ENCODE data around the gene JMJD8.

Gene JMJD8

DNA sequence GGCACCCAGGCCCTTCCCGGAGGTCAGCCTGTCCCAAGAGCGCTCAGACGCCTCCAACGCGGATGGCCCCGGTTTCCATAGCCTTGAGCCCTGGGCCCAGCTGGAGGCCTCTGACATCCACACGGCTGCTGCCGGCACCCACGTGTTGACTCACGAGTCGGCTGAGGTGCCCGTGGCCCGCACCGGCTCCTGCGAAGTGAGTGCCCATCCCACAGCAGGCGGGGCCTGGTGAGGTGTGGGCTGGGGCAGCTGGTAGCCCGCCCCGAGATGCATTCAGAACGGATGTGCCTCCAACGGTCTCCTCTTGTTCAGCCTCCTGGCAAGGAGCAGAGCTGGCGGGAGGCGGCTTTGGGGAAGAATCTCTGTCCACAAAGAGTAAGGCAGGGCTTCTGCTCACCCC lies 32.3 kb downstream of the JMJD8 start:
- no peaks in the 10 kb centered on the region for H3K9me3 ChIP-seq (ENCODE audit: control insufficient read depth in 5 of 5, low read length in 5 of 5)
- no peaks in the 10 kb centered on the region for H3K27me3 ChIP-seq (ENCODE audit: control insufficient read depth in 5 of 5, insufficient read depth in 4 of 5, low read length in 5 of 5)
- H3K27ac ChIP-seq (ENCODE audit: low read depth, low read length), result no peak overlapping the region
- H3K4me3 ChIP-seq (ENCODE audit: low read depth in 1 of 5, low read length in 5 of 5), result no peak overlapping the region
- no peak overlapping the region for H3K9ac ChIP-seq (ENCODE audit: low read length in 5 of 5)
- H3K36me3 ChIP-seq (ENCODE audit: control insufficient read depth in 5 of 5, insufficient read depth in 5 of 5, low read length in 5 of 5), result peaks cover 0 to 23% (median 17%) of the 10 kb centered on the region in 5 donors
- peaks cover 0 to 38% (median 30%) of the 10 kb centered on the region in 5 donors for H3K4me1 ChIP-seq (ENCODE audit: control insufficient read depth in 5 of 5, insufficient read depth in 5 of 5, low read length in 5 of 5)

DNA sequence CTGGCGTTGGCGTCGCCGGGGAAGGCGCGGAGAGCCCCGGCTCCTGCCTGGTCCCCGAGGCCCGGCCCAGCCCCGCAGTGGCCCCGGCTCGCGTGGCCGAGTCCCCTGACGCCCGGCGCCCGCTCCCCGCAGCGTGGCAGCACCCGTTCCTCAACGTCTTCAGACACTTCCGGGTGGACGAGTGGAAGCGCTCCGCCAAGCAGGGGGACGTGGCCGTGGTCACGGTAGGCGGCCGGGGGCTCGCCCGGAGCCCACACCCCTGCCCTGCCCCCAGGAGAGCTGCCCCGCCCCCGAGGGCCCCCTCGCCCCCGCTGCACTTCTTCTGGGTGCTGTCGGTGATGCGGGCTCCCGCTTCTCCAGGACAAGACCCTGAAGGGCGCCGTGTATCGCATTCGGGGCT lies 34.5 kb downstream of the JMJD8 start:
- Histone ChIP-seq H3K9ac (ENCODE audit: low read length in 5 of 5) (peak overlapping the region in 4 of 5 donors; percentile 53 to 78 (median 69)), H3K36me3 (ENCODE audit: control insufficient read depth in 5 of 5, insufficient read depth in 5 of 5, low read length in 5 of 5) (peaks cover 0 to 10% (median 9%) of the 10 kb centered on the region in 5 donors), H3K9me3 (ENCODE audit: control insufficient read depth in 5 of 5, low read length in 5 of 5) (no peaks in the 10 kb centered on the region), H3K27me3 (ENCODE audit: control insufficient read depth in 5 of 5, insufficient read depth in 4 of 5, low read length in 5 of 5) (no peaks in the 10 kb centered on the region), H3K4me3 (ENCODE audit: low read depth in 1 of 5, low read length in 5 of 5) (peak overlapping the region in 4 of 5 donors; percentile 67 to 74 (median 70)), H3K27ac (ENCODE audit: low read depth, low read length) (no peak overlapping the region), H3K4me1 (ENCODE audit: control insufficient read depth in 5 of 5, insufficient read depth in 5 of 5, low read length in 5 of 5) (peaks cover 0 to 52% (median 44%) of the 10 kb centered on the region in 5 donors)

DNA sequence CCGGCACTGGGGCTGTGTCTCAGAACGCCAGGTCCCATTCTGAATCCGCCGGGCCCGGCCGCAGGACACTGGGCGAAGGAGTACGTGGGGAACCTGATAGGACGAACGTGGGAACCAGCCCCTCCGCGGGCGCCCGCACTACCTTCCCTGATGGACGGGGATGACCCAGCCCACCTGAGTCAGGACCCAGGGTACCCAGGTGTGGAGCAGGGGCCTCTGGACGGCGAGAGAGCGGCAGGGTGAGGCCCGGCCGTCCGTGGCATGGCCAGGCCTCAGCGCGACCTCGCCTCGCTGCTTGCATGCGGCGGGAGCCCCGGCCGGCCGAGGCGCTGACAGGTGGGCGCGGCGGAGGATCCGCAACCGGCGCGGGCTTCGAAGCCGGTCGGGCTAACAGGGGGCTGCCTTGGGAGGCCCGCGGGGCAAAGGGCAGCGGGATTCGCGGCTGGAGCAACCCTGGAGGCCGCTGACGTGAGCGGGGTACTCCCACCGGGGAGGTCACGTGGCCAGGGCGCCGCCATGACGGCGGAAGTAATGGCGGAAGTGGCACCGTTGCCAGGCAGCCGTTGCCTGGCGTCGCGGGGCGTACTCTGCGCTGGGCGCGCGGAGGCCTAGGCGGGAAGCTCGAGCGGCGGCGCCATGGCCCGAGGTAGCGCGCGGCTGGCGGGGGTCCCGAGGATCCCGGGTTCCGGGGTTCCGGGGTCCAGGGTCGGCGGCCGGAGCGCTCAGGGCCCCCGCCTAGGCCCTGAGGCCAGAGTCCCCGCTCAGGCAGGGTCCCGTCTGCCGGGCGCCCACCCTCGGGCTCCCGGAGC lies 35.1 kb downstream of the JMJD8 start, which contains the start of gene WDR90:
Gene WDR90, plus strand, starts transcription at position 585 of the 809 bp plus-strand sequence. Its CDS starts 52 bp downstream, at position 637.
- H3K4me1 ChIP-seq (ENCODE audit: control insufficient read depth in 5 of 5, insufficient read depth in 5 of 5, low read length in 5 of 5), result peaks cover 0 to 52% (median 44%) of the 10 kb centered on the region in 5 donors
- peaks cover 0 to 9% (median 8%) of the 10 kb centered on the region in 5 donors for H3K36me3 ChIP-seq (ENCODE audit: control insufficient read depth in 5 of 5, insufficient read depth in 5 of 5, low read length in 5 of 5)
- H3K27me3 ChIP-seq (ENCODE audit: control insufficient read depth in 5 of 5, insufficient read depth in 4 of 5, low read length in 5 of 5), result no peaks in the 10 kb centered on the region
- H3K4me3 ChIP-seq (ENCODE audit: low read depth in 1 of 5, low read length in 5 of 5), result peak within 1 kb of the TSS; percentile 67 to 74 (median 69)
- peak within 1 kb of the TSS; percentile 64 for H3K27ac ChIP-seq (ENCODE audit: low read depth, low read length)
- no peaks in the 10 kb centered on the region for H3K9me3 ChIP-seq (ENCODE audit: control insufficient read depth in 5 of 5, low read length in 5 of 5)
- peak within 1 kb of the TSS; percentile 62 to 81 (median 77) for H3K9ac ChIP-seq (ENCODE audit: low read length in 5 of 5)

DNA sequence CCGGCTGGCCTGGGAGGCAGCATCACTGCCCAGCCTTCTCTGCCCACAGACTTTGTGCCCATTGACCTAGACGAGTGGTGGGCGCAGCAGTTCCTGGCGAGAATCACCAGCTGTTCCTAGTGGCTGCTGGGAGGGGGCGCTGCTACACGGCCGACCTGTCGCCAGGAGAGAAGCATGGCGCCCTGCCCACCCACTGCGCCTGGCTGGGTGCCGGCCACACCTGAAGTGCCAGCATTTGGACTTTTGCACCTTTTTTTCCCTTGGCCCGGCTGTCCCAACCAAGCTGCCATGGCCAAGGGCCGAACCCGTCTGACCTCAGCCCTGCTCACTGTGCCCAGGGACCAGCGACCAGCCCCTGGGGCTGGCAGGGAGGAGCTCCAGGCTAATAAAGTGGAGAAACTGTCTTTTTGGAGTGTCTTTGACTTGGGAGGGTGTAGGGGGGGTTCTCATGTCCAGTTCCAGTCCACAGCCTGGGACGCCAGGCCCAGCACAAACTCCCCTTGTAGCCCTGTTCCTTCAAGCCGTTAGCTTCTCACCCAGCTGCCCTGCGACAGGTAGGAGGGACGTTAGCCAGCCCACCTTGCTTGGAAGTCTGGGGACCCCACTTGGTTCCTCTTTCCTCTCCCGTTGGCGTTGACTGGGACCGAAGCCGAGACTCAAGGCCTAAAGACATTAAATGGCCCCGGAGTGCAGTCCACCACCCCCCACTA lies 35.9 kb downstream of the JMJD8 start:
- peak overlapping the region; percentile 62 to 81 (median 77) for H3K9ac ChIP-seq (ENCODE audit: low read length in 5 of 5)
- no peaks in the 10 kb centered on the region for H3K9me3 ChIP-seq (ENCODE audit: control insufficient read depth in 5 of 5, low read length in 5 of 5)
- no peaks in the 10 kb centered on the region for H3K27me3 ChIP-seq (ENCODE audit: control insufficient read depth in 5 of 5, insufficient read depth in 4 of 5, low read length in 5 of 5)
- H3K27ac ChIP-seq (ENCODE audit: low read depth, low read length), result peak overlapping the region; percentile 64
- peaks cover 0 to 5% (median 3%) of the 10 kb centered on the region in 5 donors for H3K36me3 ChIP-seq (ENCODE audit: control insufficient read depth in 5 of 5, insufficient read depth in 5 of 5, low read length in 5 of 5)
- peaks cover 0 to 54% (median 50%) of the 10 kb centered on the region in 5 donors for H3K4me1 ChIP-seq (ENCODE audit: control insufficient read depth in 5 of 5, insufficient read depth in 5 of 5, low read length in 5 of 5)
- H3K4me3 ChIP-seq (ENCODE audit: low read depth in 1 of 5, low read length in 5 of 5), result peak overlapping the region; percentile 67 to 74 (median 69)

DNA sequence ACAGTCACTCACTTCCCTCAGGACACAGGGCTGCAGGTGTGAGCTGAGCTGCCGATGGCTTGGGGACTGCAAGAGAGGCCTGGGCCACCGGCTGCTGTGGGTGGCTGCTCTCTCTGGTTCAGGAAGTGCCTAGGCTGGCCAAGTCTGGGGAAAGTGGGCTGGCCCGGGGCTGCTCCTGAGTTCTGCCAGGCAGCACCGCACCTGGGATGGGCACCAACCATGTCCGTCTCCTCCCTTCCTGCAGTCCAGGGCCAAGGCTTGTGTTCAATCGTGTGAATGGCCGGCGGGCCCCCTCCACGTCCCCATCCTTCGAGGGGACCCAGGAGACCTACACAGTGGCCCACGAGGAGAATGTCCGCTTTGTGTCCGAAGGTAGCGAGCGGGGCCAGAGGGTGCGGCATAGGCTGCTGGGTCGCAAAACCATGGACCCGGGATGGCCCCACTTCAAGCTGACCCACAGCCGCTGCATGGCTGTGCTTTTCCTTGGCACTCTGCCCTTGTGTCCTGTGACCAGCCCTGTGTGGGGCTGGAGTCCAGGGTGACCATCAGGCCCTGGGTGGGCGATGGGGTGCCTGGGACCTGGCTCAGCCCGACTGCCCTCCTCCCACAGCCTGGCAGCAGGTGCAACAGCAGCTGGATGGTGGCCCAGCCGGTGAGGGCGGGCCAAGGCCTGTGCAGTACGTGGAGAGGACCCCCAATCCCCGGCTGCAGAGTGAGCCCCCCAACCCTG lies 36.8 kb downstream of the JMJD8 start:
- Histone ChIP-seq H3K9me3 (ENCODE audit: control insufficient read depth in 5 of 5, low read length in 5 of 5) (no peaks in the 10 kb centered on the region), H3K9ac (ENCODE audit: low read length in 5 of 5) (peak overlapping the region in 1 of 5 donors; percentile 8), H3K4me1 (ENCODE audit: control insufficient read depth in 5 of 5, insufficient read depth in 5 of 5, low read length in 5 of 5) (peaks cover 0 to 63% (median 59%) of the 10 kb centered on the region in 5 donors), H3K27me3 (ENCODE audit: control insufficient read depth in 5 of 5, insufficient read depth in 4 of 5, low read length in 5 of 5) (no peaks in the 10 kb centered on the region), H3K36me3 (ENCODE audit: control insufficient read depth in 5 of 5, insufficient read depth in 5 of 5, low read length in 5 of 5) (no peaks in the 10 kb centered on the region), H3K4me3 (ENCODE audit: low read depth in 1 of 5, low read length in 5 of 5) (no peak overlapping the region), H3K27ac (ENCODE audit: low read depth, low read length) (peak overlapping the region; percentile 64)

DNA sequence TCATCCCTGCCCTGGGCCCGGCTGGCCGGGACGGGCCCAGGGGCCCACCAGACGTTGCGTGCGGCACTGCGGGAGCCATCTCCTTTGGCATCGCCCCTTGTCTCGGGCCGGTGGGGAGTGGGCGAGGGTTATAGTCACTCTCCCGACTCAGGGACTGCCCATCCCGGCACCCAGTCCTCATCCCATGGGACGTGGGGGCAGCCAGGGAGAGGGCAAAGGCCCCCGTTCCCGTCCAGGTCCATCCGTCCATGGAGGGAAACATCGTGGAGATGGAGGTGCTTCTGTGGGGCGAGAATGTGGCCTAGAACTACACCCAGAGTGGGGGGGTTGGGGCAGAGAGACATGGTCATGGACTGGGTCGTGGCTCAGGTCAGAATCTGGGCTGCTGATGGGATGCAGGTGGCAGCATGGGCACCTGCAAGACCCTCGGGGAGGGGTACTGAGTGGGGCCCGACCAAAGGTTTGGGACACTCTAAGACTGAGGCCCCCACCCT lies 37.4 kb downstream of the JMJD8 start:
- no peak overlapping the region for H3K27ac ChIP-seq (ENCODE audit: low read depth, low read length)

DNA sequence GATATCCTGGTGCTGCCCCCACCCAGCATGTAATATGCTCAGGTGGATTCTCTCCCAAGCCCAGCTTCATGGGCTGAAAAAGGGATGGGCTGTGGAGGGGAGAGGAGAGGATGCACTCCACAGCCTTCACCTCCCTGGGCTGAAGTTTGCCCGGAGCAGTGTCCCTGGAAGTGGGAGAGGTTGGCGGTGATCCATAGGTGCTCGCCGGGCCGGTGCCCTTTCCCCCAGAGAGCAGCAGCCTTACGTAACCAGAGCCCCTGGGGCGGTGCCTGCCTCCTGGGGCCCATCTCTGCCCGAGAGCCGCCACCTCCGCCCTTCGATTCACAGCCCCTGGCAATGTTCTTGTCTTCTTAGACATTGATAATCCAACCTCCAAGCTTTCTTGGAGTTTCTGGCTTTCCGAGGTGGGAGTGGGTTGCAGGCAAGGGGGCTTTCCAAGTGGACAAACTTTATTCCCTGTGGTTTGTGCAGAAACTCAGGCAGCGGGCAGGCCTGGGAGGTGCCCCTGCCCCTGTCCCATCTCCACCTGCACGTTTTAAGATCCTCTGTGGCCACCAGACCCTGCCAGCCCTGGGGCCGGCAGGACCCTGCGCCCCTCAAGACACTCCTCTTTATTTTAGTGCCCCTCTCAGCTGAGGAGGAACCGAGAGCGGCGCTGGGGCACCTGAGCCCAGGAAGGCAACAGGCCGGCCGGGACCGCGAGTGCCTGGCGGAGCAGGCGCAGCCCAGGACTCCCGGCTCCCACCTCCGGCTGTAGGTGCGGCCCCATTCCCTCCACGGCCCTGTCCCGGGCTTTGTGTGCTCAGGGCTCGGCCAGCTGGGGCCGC lies 38.1 kb downstream of the JMJD8 start:
- no peak overlapping the region for H3K27ac ChIP-seq (ENCODE audit: low read depth, low read length)

More for the DNA sequence above, 37.4 kb downstream of the JMJD8 start:
- H3K36me3 ChIP-seq (ENCODE audit: control insufficient read depth in 5 of 5, insufficient read depth in 5 of 5, low read length in 5 of 5), result no peaks in the 10 kb centered on the region
- no peaks in the 10 kb centered on the region for H3K27me3 ChIP-seq (ENCODE audit: control insufficient read depth in 5 of 5, insufficient read depth in 4 of 5, low read length in 5 of 5)
- H3K9ac ChIP-seq (ENCODE audit: low read length in 5 of 5), result peak overlapping the region in 1 of 5 donors; percentile 8
- no peak overlapping the region for H3K4me3 ChIP-seq (ENCODE audit: low read depth in 1 of 5, low read length in 5 of 5)
- no peaks in the 10 kb centered on the region for H3K9me3 ChIP-seq (ENCODE audit: control insufficient read depth in 5 of 5, low read length in 5 of 5)
- H3K4me1 ChIP-seq (ENCODE audit: control insufficient read depth in 5 of 5, insufficient read depth in 5 of 5, low read length in 5 of 5), result peaks cover 0 to 68% (median 59%) of the 10 kb centered on the region in 5 donors

DNA sequence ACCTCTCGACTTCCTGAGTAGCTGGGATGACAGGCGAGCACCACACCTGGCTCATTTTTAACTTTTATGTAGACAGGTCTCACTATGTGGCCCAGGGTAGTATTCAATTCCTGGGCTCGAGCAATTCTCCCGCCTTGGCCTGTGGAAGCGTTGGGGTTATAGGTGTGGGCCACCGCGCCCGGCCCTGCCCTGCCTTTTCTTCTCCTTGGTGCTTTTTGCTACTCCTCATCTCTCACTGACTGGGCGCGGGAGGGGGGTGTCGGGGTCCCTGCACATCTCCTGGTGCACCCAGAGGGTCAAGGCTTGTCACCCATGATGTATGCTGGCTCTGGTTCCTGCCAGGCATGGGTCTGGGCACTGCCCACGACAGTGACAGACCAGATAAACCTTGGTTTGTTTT lies 39.6 kb downstream of the JMJD8 start:
- no peak overlapping the region for H3K4me3 ChIP-seq (ENCODE audit: low read depth in 1 of 5, low read length in 5 of 5)
- H3K9ac ChIP-seq (ENCODE audit: low read length in 5 of 5), result no peak overlapping the region
- no peaks in the 10 kb centered on the region for H3K27me3 ChIP-seq (ENCODE audit: control insufficient read depth in 5 of 5, insufficient read depth in 4 of 5, low read length in 5 of 5)
- peaks cover 0 to 67% (median 63%) of the 10 kb centered on the region in 5 donors for H3K4me1 ChIP-seq (ENCODE audit: control insufficient read depth in 5 of 5, insufficient read depth in 5 of 5, low read length in 5 of 5)
- no peaks in the 10 kb centered on the region for H3K36me3 ChIP-seq (ENCODE audit: control insufficient read depth in 5 of 5, insufficient read depth in 5 of 5, low read length in 5 of 5)
- no peak overlapping the region for H3K27ac ChIP-seq (ENCODE audit: low read depth, low read length)
- no peaks in the 10 kb centered on the region for H3K9me3 ChIP-seq (ENCODE audit: control insufficient read depth in 5 of 5, low read length in 5 of 5)

More for the DNA sequence above, 38.1 kb downstream of the JMJD8 start:
- Histone ChIP-seq H3K27me3 (ENCODE audit: control insufficient read depth in 5 of 5, insufficient read depth in 4 of 5, low read length in 5 of 5) (no peaks in the 10 kb centered on the region), H3K9me3 (ENCODE audit: control insufficient read depth in 5 of 5, low read length in 5 of 5) (no peaks in the 10 kb centered on the region), H3K4me3 (ENCODE audit: low read depth in 1 of 5, low read length in 5 of 5) (no peak overlapping the region), H3K9ac (ENCODE audit: low read length in 5 of 5) (peak overlapping the region in 2 of 5 donors; percentile 30 to 49), H3K4me1 (ENCODE audit: control insufficient read depth in 5 of 5, insufficient read depth in 5 of 5, low read length in 5 of 5) (peaks cover 0 to 74% (median 64%) of the 10 kb centered on the region in 5 donors), H3K36me3 (ENCODE audit: control insufficient read depth in 5 of 5, insufficient read depth in 5 of 5, low read length in 5 of 5) (no peaks in the 10 kb centered on the region)

DNA sequence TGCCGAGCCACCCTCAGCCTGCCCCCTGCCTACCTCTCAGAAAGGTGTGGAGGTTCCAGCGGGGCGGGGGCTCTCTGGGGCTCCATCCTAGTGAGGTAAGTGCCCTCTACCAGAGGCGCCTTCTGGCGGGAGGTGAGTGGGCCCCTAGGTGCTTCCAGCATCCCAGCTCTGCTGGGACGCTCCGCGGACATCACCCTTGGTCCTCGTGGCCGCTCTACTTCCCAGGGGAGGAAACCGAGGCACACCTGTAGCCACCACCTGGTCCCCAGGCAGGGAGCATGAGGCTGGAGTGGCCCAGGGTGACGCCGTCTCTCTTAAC lies 41.1 kb downstream of the JMJD8 start:
- Histone ChIP-seq H3K27me3 (ENCODE audit: control insufficient read depth in 5 of 5, insufficient read depth in 4 of 5, low read length in 5 of 5) (no peaks in the 10 kb centered on the region), H3K4me1 (ENCODE audit: control insufficient read depth in 5 of 5, insufficient read depth in 5 of 5, low read length in 5 of 5) (peaks cover 0 to 56% (median 51%) of the 10 kb centered on the region in 5 donors), H3K4me3 (ENCODE audit: low read depth in 1 of 5, low read length in 5 of 5) (peak overlapping the region in 3 of 5 donors; percentile 48 to 76 (median 73)), H3K9ac (ENCODE audit: low read length in 5 of 5) (peak overlapping the region in 3 of 5 donors; percentile 57 to 77 (median 71)), H3K27ac (ENCODE audit: low read depth, low read length) (peak overlapping the region; percentile 30), H3K9me3 (ENCODE audit: control insufficient read depth in 5 of 5, low read length in 5 of 5) (no peaks in the 10 kb centered on the region), H3K36me3 (ENCODE audit: control insufficient read depth in 5 of 5, insufficient read depth in 5 of 5, low read length in 5 of 5) (no peaks in the 10 kb centered on the region)
